BJ (cell line): ENCODE data around the gene IP6K1. TPM values are rescaled to one million over a fixed set of nuclear protein-coding genes. Genes with fewer than 3 reads are reported as not detected.
A peak's percentile ranks its signal among the peaks of the same experiment; 100 is the strongest.
"Not testable (repeated sequence)": the region's sequence is repeated elsewhere in the genome, so short reads cannot be mapped to it uniquely, and the experiment has no call there.

Source experiments
- CTCF ChIA-PET: fragments of 350-600 bp; formaldehyde crosslinking; extraction: SDS; loops from one replicate; lab custom pipeline; 2021; ENCODE audit warnings: antibody characterized with exemption, inconsistent platforms; lab: Yijun Ruan, JAX
- POLR2A ChIA-PET: fragments of 300-600 bp; sonication (Branson Sonifier 250); formaldehyde crosslinking; extraction: SDS; loops from one replicate; lab custom pipeline; 2021; ENCODE audit warnings: antibody characterized with exemption; lab: Charles Lee
- DNase-seq: peaks from one replicate; pipeline ENCODE4 v3.0.0-alpha.2; 2011; ENCODE audit warnings: low read depth
- H3K27me3 ChIP-seq: 2 replicates; pipeline ENCODE4 v1.6.0; 2011; ENCODE audit warnings: low read length; ENCODE audit not compliant: control insufficient read depth, insufficient read depth
- H3K36me3 ChIP-seq: 2 replicates; pipeline ENCODE4 v1.5.1; 2011; ENCODE audit warnings: low read length; ENCODE audit not compliant: control insufficient read depth, insufficient read depth
- H3K4me3 ChIP-seq: 2 replicates; pipeline ENCODE4 v1.5.1; 2011; ENCODE audit warnings: low read depth, mild to moderate bottlenecking, control low read depth, low read length
- CTCF ChIP-seq: IDR thresholded peaks from 2 replicates; pipeline ENCODE4 v1.5.1; 2011; ENCODE audit warnings: low read depth, mild to moderate bottlenecking, control low read depth, inconsistent platforms, low read length, moderate library complexity; ENCODE audit not compliant: insufficient read depth
- polyA minus RNA-seq: library from RNA; depleted of rRNA, polyadenylated mRNA; stranded (reverse); fragments of >200 nt; gene quantifications from 2 replicates; pipeline ENCODE4 v1.2.3, GENCODE V29; 2011; rRNA and poly(A)+ RNA removed
- polyA plus RNA-seq: library from polyadenylated mRNA; depleted of rRNA; stranded (reverse); fragments of >200 nt; gene quantifications from 2 replicates; pipeline ENCODE4 v1.2.3, GENCODE V29; 2011; rRNA removed

The IP6K1 gene
- polyA plus RNA-seq (35.8 and 54.4 TPM in 2 replicates), polyA minus RNA-seq (75.2 and 88.8 TPM in 2 replicates)

- ChIA-PET CTCF (interaction anchor here (0.9 to 2.5 kb wide), 7 partner anchors 11 to 119 kb away, joined by 3 to 13 read pairs (median 5); partner anchors contain the start of genes CDHR4 and INKA1), POLR2A (interaction anchor here (0.6 to 1.4 kb wide), 3 partner anchors 17 to 187 kb away, joined by 4 to 8 read pairs (median 5); partner anchors contain the start of gene INKA1)
- H3K4me3 ChIP-seq: peak within 1 kb of the TSS; percentile 85
- peak; percentile 99 for DNase-seq
- no peak for TF ChIP-seq CTCF
- no peaks in the 10 kb centered on the region for H3K27me3 ChIP-seq
- H3K36me3 ChIP-seq: peaks cover 1% of the 10 kb centered on the region; the same call in 1 of the 2 replicates
Observed at GRCh38 chr3:49786357-49787181, at the start of gene IP6K1. IP6K1 (minus strand) TSS chr3:49786542; CDS start chr3:49748040, 38,502 bp downstream.

- no peak for DNase-seq
- CTCF ChIA-PET: interaction anchor here (0.6 to 12.2 kb wide), 4 partner anchors 8 to 26 kb away, joined by 3 to 287 read pairs (median 12); partner anchors contain the start of genes CDHR4 and INKA1
Observed at GRCh38 chr3:49831341-49831740, 45.0 kb upstream of the IP6K1 start.

GRCh38 chr3:49826016-49826415 lies 39.7 kb upstream of the IP6K1 start:
- Histone ChIP-seq H3K36me3 (peaks cover 5% of the 10 kb centered on the region), H3K27me3 (no peaks in the 10 kb centered on the region), H3K4me3 (no peak overlapping the region)
- no peak for DNase-seq
- ChIA-PET POLR2A (interaction anchor here (0.6 kb wide), 1 partner anchor 410 kb away, joined by 5 read pairs; no protein-coding TSS in a partner anchor), CTCF (interaction anchor here (1.0 to 1.2 kb wide), 2 partner anchors 10 to 23 kb away, joined by 3 to 4 read pairs; partner anchors contain the start of gene INKA1)
- no peak for TF ChIP-seq CTCF

More at GRCh38 chr3:49831341-49831740, 45.0 kb upstream of the IP6K1 start:
- no peak for TF ChIP-seq CTCF
- H3K4me3 ChIP-seq: no peak overlapping the region
- POLR2A ChIA-PET: no interaction called here
- no peaks in the 10 kb centered on the region for H3K27me3 ChIP-seq
- H3K36me3 ChIP-seq: peaks cover 5% of the 10 kb centered on the region

GRCh38 chr3:49823131-49823530 lies 36.8 kb upstream of the IP6K1 start:
- H3K4me3 ChIP-seq, H3K36me3 ChIP-seq, H3K27me3 ChIP-seq, DNase-seq, POLR2A ChIA-PET: not testable (repeated sequence)
- CTCF ChIA-PET: interaction anchor here (1.0 kb wide), 1 partner anchor 16 kb away, joined by 3 read pairs; no protein-coding TSS in a partner anchor

GRCh38 chr3:49813497-49814174 lies 27.3 kb upstream of the IP6K1 start, which contains the start of gene UBA7:
UBA7 (minus strand) TSS chr3:49813953; CDS start chr3:49813787, 166 bp downstream.
- DNase-seq: no peak
- ChIA-PET POLR2A (no interaction called here), CTCF (interaction anchor here (0.8 to 3.5 kb wide), 4 partner anchors 9 to 142 kb away, joined by 3 to 22 read pairs (median 10); partner anchors contain the start of gene INKA1)
- Histone ChIP-seq H3K36me3 (peaks cover 9% of the 10 kb centered on the region), H3K4me3 (peak within 1 kb of the TSS; percentile 49), H3K27me3 (no peaks in the 10 kb centered on the region)
- no peak for TF ChIP-seq CTCF
